GM23248 (cell line): ENCODE results near the gene C9orf85.

Source experiments
- EZH2 ChIP-seq: fragments of 200-600 bp; sonication (generic); IDR thresholded peaks from 2 replicates; pipeline ENCODE4 v1.6.1; 2018; ENCODE audit warnings: antibody characterized with exemption, mild to moderate bottlenecking; ENCODE audit not compliant: insufficient read depth, poor library complexity, severe bottlenecking
- EZH2phosphoT487 ChIP-seq: fragments of 200-600 bp; sonication (generic); IDR thresholded peaks from 2 replicates; pipeline ENCODE4 v1.6.1; 2018; ENCODE audit warnings: antibody characterized with exemption, moderate library complexity, mild to moderate bottlenecking, low read depth; ENCODE audit not compliant: insufficient read depth

DNA sequence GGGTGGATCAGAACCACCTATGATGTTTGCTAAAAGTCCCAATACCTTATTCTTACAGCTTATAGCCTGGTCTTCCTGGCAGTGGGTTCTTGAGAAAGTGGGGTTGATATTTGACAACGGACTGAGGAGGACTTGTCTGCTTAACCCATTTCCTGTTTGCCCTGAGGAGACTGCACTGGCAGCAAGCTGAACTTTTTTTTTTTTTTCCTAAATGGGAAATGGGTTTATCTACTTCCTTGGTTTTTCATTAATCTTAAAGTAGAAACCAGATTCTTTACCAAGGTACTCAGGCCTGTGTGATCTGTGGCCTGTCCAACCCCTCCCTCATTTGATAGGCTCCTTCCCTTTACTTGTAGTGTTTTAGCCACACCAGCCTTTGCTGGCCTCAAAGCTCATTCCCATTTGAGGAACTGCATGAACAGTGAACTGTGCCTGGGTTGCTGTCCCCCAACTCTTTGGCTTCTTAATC, 101.9 kb downstream of the C9orf85 start:
- TF ChIP-seq EZH2phosphoT487, result no peak
- no peak for TF ChIP-seq EZH2
